ENCODE data around the gene CKMT1A.

The CKMT1A gene

DNA sequence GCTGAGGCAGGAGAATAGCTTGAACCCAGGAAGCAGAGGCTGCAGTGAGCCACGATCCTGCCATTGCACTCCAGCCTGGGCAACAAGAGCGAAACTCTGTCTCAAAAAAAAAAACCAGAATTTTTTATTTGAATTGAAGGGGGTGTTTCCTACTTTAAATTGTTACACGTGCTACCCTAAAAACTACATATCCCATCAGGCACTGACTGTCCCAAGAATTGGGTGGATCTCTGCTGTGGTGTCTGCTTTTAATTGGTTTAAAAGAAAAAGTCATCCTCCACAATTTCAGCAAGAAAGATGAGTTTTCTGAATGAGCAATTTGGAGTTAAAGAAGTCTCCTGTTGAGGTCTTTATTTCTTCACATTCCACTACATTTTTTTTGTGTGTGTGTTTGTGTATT lies 54.7 kb downstream of the CKMT1A start:
- H3K9me3 ChIP-seq (ENCODE audit: insufficient read depth, low read length, severe bottlenecking): no peaks in the 10 kb centered on the region
- no peak for ATAC-seq (ENCODE audit: insufficient read depth, low read depth)
- peak overlapping the region; percentile 92 for H3K9ac ChIP-seq (ENCODE audit: low read depth, low read length)
- peaks cover 44% of the 10 kb centered on the region for H3K4me1 ChIP-seq (ENCODE audit: insufficient read depth, low read length)
- peaks cover 28% of the 10 kb centered on the region for H3K36me3 ChIP-seq (ENCODE audit: insufficient read depth, low read length)
- TF ChIP-seq, protein P1, sequence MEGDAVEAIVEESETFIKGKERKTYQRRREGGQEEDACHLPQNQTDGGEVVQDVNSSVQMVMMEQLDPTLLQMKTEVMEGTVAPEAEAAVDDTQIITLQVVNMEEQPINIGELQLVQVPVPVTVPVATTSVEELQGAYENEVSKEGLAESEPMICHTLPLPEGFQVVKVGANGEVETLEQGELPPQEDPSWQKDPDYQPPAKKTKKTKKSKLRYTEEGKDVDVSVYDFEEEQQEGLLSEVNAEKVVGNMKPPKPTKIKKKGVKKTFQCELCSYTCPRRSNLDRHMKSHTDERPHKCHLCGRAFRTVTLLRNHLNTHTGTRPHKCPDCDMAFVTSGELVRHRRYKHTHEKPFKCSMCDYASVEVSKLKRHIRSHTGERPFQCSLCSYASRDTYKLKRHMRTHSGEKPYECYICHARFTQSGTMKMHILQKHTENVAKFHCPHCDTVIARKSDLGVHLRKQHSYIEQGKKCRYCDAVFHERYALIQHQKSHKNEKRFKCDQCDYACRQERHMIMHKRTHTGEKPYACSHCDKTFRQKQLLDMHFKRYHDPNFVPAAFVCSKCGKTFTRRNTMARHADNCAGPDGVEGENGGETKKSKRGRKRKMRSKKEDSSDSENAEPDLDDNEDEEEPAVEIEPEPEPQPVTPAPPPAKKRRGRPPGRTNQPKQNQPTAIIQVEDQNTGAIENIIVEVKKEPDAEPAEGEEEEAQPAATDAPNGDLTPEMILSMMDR (IDR thresholded peaks at IDR 0.05; ENCODE audit: borderline replicate concordance, extremely low read depth, low read length, poor library complexity, severe bottlenecking): no peak
- TF ChIP-seq EZH2 (IDR thresholded peaks at IDR 0.05; ENCODE audit: borderline replicate concordance, low read depth, low read length, severe bottlenecking): no peak
- peak overlapping the region in 1 of 2 experiments; percentile 79; a peak in 2 of 4 replicates for H3K4me3 ChIP-seq (ENCODE audit: low read depth in 1 of 2, low read length in 2 of 2)
- H3K27ac ChIP-seq (ENCODE audit: low read length): peak overlapping the region; percentile 32; the same call in 1 of the 2 replicates
- peaks cover 44% of the 10 kb centered on the region for H4K20me1 ChIP-seq (ENCODE audit: insufficient read depth, low read length)
- no peak for DNase-seq
- peaks cover 74% of the 10 kb centered on the region for H3K79me2 ChIP-seq (ENCODE audit: insufficient read depth, low read length)
- no peaks in the 10 kb centered on the region for H3K27me3 ChIP-seq (ENCODE audit: insufficient read depth, low read length, poor library complexity)
- peak overlapping the region; percentile 79 for H3K4me2 ChIP-seq (ENCODE audit: insufficient read depth, low read length)
- no peak overlapping the region for H2AFZ ChIP-seq (ENCODE audit: low read depth, low read length)

All from DND-41 (cell line).